Activated naive CD4-positive, alpha-beta T cell (primary cell): ENCODE results near the gene RGL2.
"Not testable (repeated sequence)": the region's sequence is repeated elsewhere in the genome, so short reads cannot be mapped to it uniquely, and the experiment has no call there.

Source experiments
- DNase-seq, 4 experiments: peaks; one replicate each; lab custom pipeline; 2025; lab: John Stamatoyannopoulos, UW

Gene RGL2

GRCh38 chr6:33298773-33299236 lies at the start of gene RGL2:
RGL2 (minus strand) TSS chr6:33298942; CDS start chr6:33298610, 332 bp downstream.
- peak in 2 of 4 experiments; percentile 60 to 61 for DNase-seq

- DNase-seq: no peak
These were observed 49.1 kb upstream of the RGL2 start for GRCh38 chr6:33347816-33348215.

- DNase-seq: not testable (repeated sequence)
These were observed 48.2 kb upstream of the RGL2 start for GRCh38 chr6:33346972-33347371.

- peak; percentile 8 to 59 (median 26) for DNase-seq
These were observed 46.3 kb upstream of the RGL2 start for GRCh38 chr6:33344701-33345697.

- DNase-seq: peak in 2 of 4 experiments; percentile 25 to 34
These were observed 45.3 kb upstream of the RGL2 start for GRCh38 chr6:33343953-33344611.

- DNase-seq: not testable (repeated sequence)
These were observed 44.8 kb upstream of the RGL2 start for GRCh38 chr6:33343606-33343952.

- DNase-seq: no peak
These were observed 40.5 kb upstream of the RGL2 start for GRCh38 chr6:33339193-33339592.

- no peak for DNase-seq
These were observed 37.8 kb upstream of the RGL2 start for GRCh38 chr6:33336495-33336894.

GRCh38 chr6:33335916-33336315 lies 37.2 kb upstream of the RGL2 start:
- no peak for DNase-seq

GRCh38 chr6:33333666-33334065 lies 34.9 kb upstream of the RGL2 start:
- DNase-seq: no peak

GRCh38 chr6:33330736-33331135 lies 32.0 kb upstream of the RGL2 start:
- no peak for DNase-seq

GRCh38 chr6:33329058-33329457 lies 30.3 kb upstream of the RGL2 start:
- DNase-seq: no peak

- DNase-seq: no peak
These were observed 25.4 kb upstream of the RGL2 start for GRCh38 chr6:33324125-33324524.

- DNase-seq: no peak
These were observed 24.8 kb upstream of the RGL2 start for GRCh38 chr6:33323623-33323948.

- no peak for DNase-seq
These were observed 22.5 kb upstream of the RGL2 start for GRCh38 chr6:33321227-33321626.

- DNase-seq: no peak
These were observed 21.8 kb upstream of the RGL2 start for GRCh38 chr6:33320315-33321181.

GRCh38 chr6:33319939-33320314 lies 21.2 kb upstream of the RGL2 start:
- no peak for DNase-seq

- no peak for DNase-seq
These were observed 19.8 kb upstream of the RGL2 start for GRCh38 chr6:33318426-33319073.

- DNase-seq: peak; percentile 81 to 92 (median 87)
These were observed 19.1 kb upstream of the RGL2 start, which contains the start of gene ZBTB22 for GRCh38 chr6:33317669-33318425. ZBTB22 (minus strand) TSS chr6:33317744; CDS start chr6:33316916, 828 bp downstream.

GRCh38 chr6:33317419-33317668 lies 18.6 kb upstream of the RGL2 start:
- DNase-seq: peak in 3 of 4 experiments; percentile 74 to 79 (median 76)
